ENCODE results near the gene FOXP1.
A peak's percentile ranks its signal among the peaks of the same experiment; 100 is the strongest.

Gene FOXP1

GRCh38 chr3:71504250-71505036 is 79.1 kb downstream of the FOXP1 start:
- peak; percentile 19 for DNase-seq (ENCODE audit: low spot score)

- no peak for DNase-seq (ENCODE audit: low spot score)
Measured at GRCh38 chr3:71503525-71504249, 79.8 kb downstream of the FOXP1 start.

GRCh38 chr3:71502066-71502625 is 81.4 kb downstream of the FOXP1 start:
- DNase-seq (ENCODE audit: low spot score) = no peak

GRCh38 chr3:71500696-71501095 is 82.8 kb downstream of the FOXP1 start:
- no peak for DNase-seq (ENCODE audit: low spot score)

- no peak for DNase-seq (ENCODE audit: low spot score)
Measured at GRCh38 chr3:71499227-71499876, 84.2 kb downstream of the FOXP1 start.

- DNase-seq (ENCODE audit: low spot score) = no peak
Measured at GRCh38 chr3:71498543-71498942, 85.0 kb downstream of the FOXP1 start.

- no peak for DNase-seq (ENCODE audit: low spot score)
Measured at GRCh38 chr3:71497971-71498444, 85.5 kb downstream of the FOXP1 start.

- no peak for DNase-seq (ENCODE audit: low spot score)
Measured at GRCh38 chr3:71497367-71497897, 86.1 kb downstream of the FOXP1 start.

- DNase-seq (ENCODE audit: low spot score) = peak; percentile 8
Measured at GRCh38 chr3:71495708-71496472, 87.6 kb downstream of the FOXP1 start.

GRCh38 chr3:71494212-71494611 is 89.3 kb downstream of the FOXP1 start:
- DNase-seq (ENCODE audit: low spot score) = no peak

GRCh38 chr3:71492974-71493771 is 90.4 kb downstream of the FOXP1 start:
- no peak for DNase-seq (ENCODE audit: low spot score)

- no peak for DNase-seq (ENCODE audit: low spot score)
Measured at GRCh38 chr3:71492566-71492965, 91.0 kb downstream of the FOXP1 start.

- no peak for DNase-seq (ENCODE audit: low spot score)
Measured at GRCh38 chr3:71491154-71491752, 92.3 kb downstream of the FOXP1 start.

GRCh38 chr3:71490692-71491091 is 92.8 kb downstream of the FOXP1 start:
- DNase-seq (ENCODE audit: low spot score) = no peak

GRCh38 chr3:71489315-71489761 is 94.2 kb downstream of the FOXP1 start:
- DNase-seq (ENCODE audit: low spot score) = no peak

GRCh38 chr3:71488882-71489281 is 94.6 kb downstream of the FOXP1 start:
- no peak for DNase-seq (ENCODE audit: low spot score)

- DNase-seq (ENCODE audit: low spot score) = no peak
Measured at GRCh38 chr3:71488391-71488809, 95.1 kb downstream of the FOXP1 start.

- DNase-seq (ENCODE audit: low spot score) = no peak
Measured at GRCh38 chr3:71487418-71487817, 96.1 kb downstream of the FOXP1 start.

GRCh38 chr3:71486831-71487230 is 96.7 kb downstream of the FOXP1 start:
- DNase-seq (ENCODE audit: low spot score) = no peak

- DNase-seq (ENCODE audit: low spot score) = no peak
Measured at GRCh38 chr3:71485896-71486295, 97.6 kb downstream of the FOXP1 start.

Measured in LoVo (cell line).